T-helper 2 cell treated with Interferon-gamma antibody and Interleukin-4, amounts not matched to agents 5 μg/mL and 100 μg/mL, for 36 hours (primary cell): ENCODE measurements around the gene HAT1.

Experiments
- DNase-seq: peaks from one replicate; pipeline ENCODE4 v3.0.0; 2021; ENCODE audit warnings: low spot score
- H3K27ac Mint-ChIP-seq: one replicate; pipeline ENCODE4 v1.8.0; 2021; ENCODE audit warnings: mild to moderate bottlenecking, mixed read lengths
- H3K27me3 Mint-ChIP-seq: one replicate; pipeline ENCODE4 v1.8.0; 2021; ENCODE audit warnings: low read depth, mixed read lengths
- H3K36me3 Mint-ChIP-seq: one replicate; pipeline ENCODE4 v1.8.0; 2021; ENCODE audit warnings: low read depth, mixed read lengths
- H3K4me1 Mint-ChIP-seq: one replicate; pipeline ENCODE4 v1.8.0; 2021; ENCODE audit warnings: low read depth, mixed read lengths
- H3K4me3 Mint-ChIP-seq: one replicate; pipeline ENCODE4 v1.8.0; 2022; ENCODE audit warnings: mild to moderate bottlenecking, moderate library complexity, mixed read lengths
- H3K9me3 Mint-ChIP-seq: one replicate; pipeline ENCODE4 v1.8.0; 2021; ENCODE audit warnings: mixed read lengths

The HAT1 gene

GRCh38 chr2:172009823-172010222 is 87.6 kb downstream of the HAT1 start:
- Mint-ChIP-seq H3K27ac (no peak overlapping the region), H3K27me3 (peaks cover 3% of the 10 kb centered on the region), H3K9me3 (no peaks in the 10 kb centered on the region), H3K4me3 (no peak overlapping the region), H3K36me3 (peaks cover 7% of the 10 kb centered on the region), H3K4me1 (peaks cover 27% of the 10 kb centered on the region)
- DNase-seq, result no peak

- peaks cover 27% of the 10 kb centered on the region for H3K4me1 Mint-ChIP-seq
- H3K27me3 Mint-ChIP-seq, result peaks cover 3% of the 10 kb centered on the region
- no peak for DNase-seq
- no peaks in the 10 kb centered on the region for H3K9me3 Mint-ChIP-seq
- H3K4me3 Mint-ChIP-seq, result peak overlapping the region; percentile 56
- peak overlapping the region; percentile 41 for H3K27ac Mint-ChIP-seq
- H3K36me3 Mint-ChIP-seq, result peaks cover 7% of the 10 kb centered on the region
Measured at GRCh38 chr2:172011812-172012575, 89.7 kb downstream of the HAT1 start.

- H3K9me3 Mint-ChIP-seq, result no peaks in the 10 kb centered on the region
- no peak for DNase-seq
- H3K4me3 Mint-ChIP-seq, result no peak overlapping the region
- H3K27me3 Mint-ChIP-seq, result peaks cover 3% of the 10 kb centered on the region
- H3K4me1 Mint-ChIP-seq, result peaks cover 27% of the 10 kb centered on the region
- peaks cover 7% of the 10 kb centered on the region for H3K36me3 Mint-ChIP-seq
- no peak overlapping the region for H3K27ac Mint-ChIP-seq
Measured at GRCh38 chr2:172012677-172013391, 90.6 kb downstream of the HAT1 start.

GRCh38 chr2:172013396-172013795 is 91.1 kb downstream of the HAT1 start:
- H3K27ac Mint-ChIP-seq, result no peak overlapping the region
- H3K9me3 Mint-ChIP-seq, result no peaks in the 10 kb centered on the region
- H3K27me3 Mint-ChIP-seq, result peaks cover 3% of the 10 kb centered on the region
- peaks cover 7% of the 10 kb centered on the region for H3K36me3 Mint-ChIP-seq
- H3K4me1 Mint-ChIP-seq, result peaks cover 29% of the 10 kb centered on the region
- no peak overlapping the region for H3K4me3 Mint-ChIP-seq
- no peak for DNase-seq

GRCh38 chr2:172021074-172021931 is 99.0 kb downstream of the HAT1 start:
- H3K36me3 Mint-ChIP-seq, result no peaks in the 10 kb centered on the region
- peaks cover 2% of the 10 kb centered on the region for H3K4me1 Mint-ChIP-seq
- no peaks in the 10 kb centered on the region for H3K9me3 Mint-ChIP-seq
- no peak for DNase-seq
- no peaks in the 10 kb centered on the region for H3K27me3 Mint-ChIP-seq
- no peak overlapping the region for H3K27ac Mint-ChIP-seq
- no peak overlapping the region for H3K4me3 Mint-ChIP-seq

- no peaks in the 10 kb centered on the region for H3K27me3 Mint-ChIP-seq
- no peaks in the 10 kb centered on the region for H3K36me3 Mint-ChIP-seq
- no peak for DNase-seq
Measured at GRCh38 chr2:172021955-172022354, 99.7 kb downstream of the HAT1 start.

GRCh38 chr2:172031536-172031935 is 109.3 kb downstream of the HAT1 start:
- H3K4me3 Mint-ChIP-seq, result no peak overlapping the region
- no peaks in the 10 kb centered on the region for H3K4me1 Mint-ChIP-seq
- no peak for DNase-seq
- no peaks in the 10 kb centered on the region for H3K27me3 Mint-ChIP-seq
- no peaks in the 10 kb centered on the region for H3K9me3 Mint-ChIP-seq
- no peaks in the 10 kb centered on the region for H3K36me3 Mint-ChIP-seq
- H3K27ac Mint-ChIP-seq, result no peak overlapping the region

More at GRCh38 chr2:172021955-172022354, 99.7 kb downstream of the HAT1 start:
- H3K4me3 Mint-ChIP-seq, result no peak overlapping the region
- peaks cover 2% of the 10 kb centered on the region for H3K4me1 Mint-ChIP-seq
- H3K9me3 Mint-ChIP-seq, result no peaks in the 10 kb centered on the region
- no peak overlapping the region for H3K27ac Mint-ChIP-seq
